Tibial nerve (tissue), 4 donors: Measurements from ENCODE around the gene TTLL3. TPM values are rescaled to one million over a fixed set of nuclear protein-coding genes. Genes with fewer than 3 reads are reported as not detected.

Experiments used
- DNase-seq, 2 donors: peaks; one replicate each; pipeline ENCODE4 v3.0.0-alpha.2; 2019; ENCODE audit warnings: low spot score in 2 of 2
- H3K27ac ChIP-seq, 4 donors: fragments of 200-600 bp; sonication (generic) in 3 of 4; one replicate each; pipeline ENCODE4 v1.5.1; 2017 to 2019; ENCODE audit warnings: mild to moderate bottlenecking in 1 of 4
- H3K27me3 ChIP-seq, 2 donors: fragments of 200-600 bp; sonication (generic) in 1 of 2; one replicate each; pipeline versions ENCODE4 v1.5.1 to v1.6.0; 2017 to 2019
- H3K36me3 ChIP-seq, 3 donors: fragments of 200-600 bp; sonication (generic); one replicate each; pipeline ENCODE4 v1.5.1; 2018 to 2019
- H3K4me1 ChIP-seq, 4 donors: fragments of 200-600 bp; sonication (generic) in 3 of 4; one replicate each; pipeline ENCODE4 v1.5.1; 2017 to 2019
- H3K4me3 ChIP-seq, 4 donors: fragments of 200-600 bp; sonication (generic) in 3 of 4; one replicate each; pipeline ENCODE4 v1.5.1; 2017 to 2019; ENCODE audit warnings: mild to moderate bottlenecking in 1 of 4, moderate library complexity in 1 of 4
- H3K9me3 ChIP-seq, 4 donors: fragments of 200-600 bp; sonication (generic) in 3 of 4; one replicate each; pipeline ENCODE4 v1.5.1; 2017 to 2019
- EP300 ChIP-seq, 2 donors: sonication (generic); formaldehyde crosslinking; IDR thresholded peaks; one replicate each; pipeline ENCODE4 v1.6.1; 2017; ENCODE audit warnings: antibody characterized with exemption in 2 of 2, mild to moderate bottlenecking in 1 of 2
- POLR2A ChIP-seq, 2 donors: fragments of 450-650 bp; IDR thresholded peaks; one replicate each; pipeline ENCODE4 v1.6.1; 2017; ENCODE audit warnings: antibody characterized with exemption in 2 of 2, mild to moderate bottlenecking in 2 of 2, moderate library complexity in 2 of 2
- WGBS, 2 donors: methylation state at CpG; one replicate each; pipeline ENCODE4 v1.1.5; 2018; 5-methylcytosine and 5-hydroxymethylcytosine counted together
- total RNA-seq, 4 donors: library from RNA; depleted of rRNA; stranded (reverse); fragments of >200 nt; gene quantifications; one replicate each; pipeline ENCODE4 v1.1.0, GENCODE V29; 2016
- TF ChIP-seq, protein P1 (sequence below), 5 experiments: fragments of 200-600 bp in 3 of 5; fragments of 450-650 bp in 2 of 5; sonication (generic) in 3 of 5; IDR thresholded peaks; one replicate each; pipeline ENCODE4 v1.5.1; 2016 to 2019; ENCODE audit warnings: antibody characterized with exemption in 5 of 5, mild to moderate bottlenecking in 3 of 5, moderate library complexity in 2 of 5

The TTLL3 gene
- total RNA-seq, 4 donors from 2014 or later = 58.2 to 173 (median 120) TPM

DNA sequence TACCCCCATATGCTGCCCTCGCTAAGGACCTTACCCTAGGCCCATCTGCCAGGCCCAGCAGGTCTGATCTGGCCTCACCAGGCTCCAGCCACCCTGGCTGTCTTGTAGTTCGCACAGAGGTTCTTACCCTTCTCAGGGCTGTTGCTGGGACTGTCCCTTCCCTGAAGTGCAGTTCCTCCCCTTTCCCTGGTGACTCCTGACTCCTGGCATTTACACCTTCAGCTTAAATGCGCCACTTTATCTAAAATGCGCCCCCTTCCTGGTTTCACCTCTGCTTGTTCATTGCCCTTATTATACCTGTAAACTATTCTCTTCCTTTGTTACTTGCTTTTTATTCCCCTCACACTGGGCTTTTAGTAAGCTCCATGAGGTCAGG, 835 bp upstream of the TTLL3 start:
- no peaks in the 10 kb centered on the region for H3K9me3 ChIP-seq
- H3K27ac ChIP-seq = peak overlapping the region; percentile 90 to 99 (median 95)
- WGBS, 2 donors = 82 to 88% methylated on average over 4 of the region's 4 CpGs
- peak overlapping the region; percentile 42 to 81 (median 71) for H3K4me3 ChIP-seq
- peaks cover 0 to 22% (median 15%) of the 10 kb centered on the region in 4 donors for H3K4me1 ChIP-seq
- DNase-seq = no peak
- H3K27me3 ChIP-seq = no peaks in the 10 kb centered on the region
- peaks cover 2 to 47% (median 21%) of the 10 kb centered on the region in 3 donors for H3K36me3 ChIP-seq
- TF ChIP-seq, protein P1, sequence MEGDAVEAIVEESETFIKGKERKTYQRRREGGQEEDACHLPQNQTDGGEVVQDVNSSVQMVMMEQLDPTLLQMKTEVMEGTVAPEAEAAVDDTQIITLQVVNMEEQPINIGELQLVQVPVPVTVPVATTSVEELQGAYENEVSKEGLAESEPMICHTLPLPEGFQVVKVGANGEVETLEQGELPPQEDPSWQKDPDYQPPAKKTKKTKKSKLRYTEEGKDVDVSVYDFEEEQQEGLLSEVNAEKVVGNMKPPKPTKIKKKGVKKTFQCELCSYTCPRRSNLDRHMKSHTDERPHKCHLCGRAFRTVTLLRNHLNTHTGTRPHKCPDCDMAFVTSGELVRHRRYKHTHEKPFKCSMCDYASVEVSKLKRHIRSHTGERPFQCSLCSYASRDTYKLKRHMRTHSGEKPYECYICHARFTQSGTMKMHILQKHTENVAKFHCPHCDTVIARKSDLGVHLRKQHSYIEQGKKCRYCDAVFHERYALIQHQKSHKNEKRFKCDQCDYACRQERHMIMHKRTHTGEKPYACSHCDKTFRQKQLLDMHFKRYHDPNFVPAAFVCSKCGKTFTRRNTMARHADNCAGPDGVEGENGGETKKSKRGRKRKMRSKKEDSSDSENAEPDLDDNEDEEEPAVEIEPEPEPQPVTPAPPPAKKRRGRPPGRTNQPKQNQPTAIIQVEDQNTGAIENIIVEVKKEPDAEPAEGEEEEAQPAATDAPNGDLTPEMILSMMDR (IDR thresholded peaks at IDR 0.05) = no peak
- TF ChIP-seq POLR2A (IDR thresholded peaks at IDR 0.05) (no peak), EP300 (IDR thresholded peaks at IDR 0.05) (no peak)

DNA sequence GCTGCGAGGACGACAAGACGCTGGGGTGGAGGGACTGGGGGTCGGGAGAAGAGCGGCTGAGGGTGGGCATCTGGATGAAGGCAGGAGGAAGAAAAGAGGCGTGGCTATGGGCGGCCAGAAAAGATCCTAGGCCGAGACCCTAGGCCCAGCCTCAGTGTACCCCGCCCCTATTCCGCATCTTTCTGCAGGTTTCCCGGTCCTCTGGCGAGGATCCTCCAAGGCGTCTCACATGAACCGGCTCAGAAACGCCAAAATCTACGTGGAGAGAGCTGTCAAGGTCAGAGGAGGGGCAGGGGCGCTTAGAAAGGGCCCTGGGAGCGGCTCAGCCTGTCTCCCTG, 340 bp downstream of the TTLL3 start:
- Histone ChIP-seq H3K27me3 (no peaks in the 10 kb centered on the region), H3K27ac (peak overlapping the region; percentile 90 to 99 (median 95)), H3K4me3 (peak overlapping the region; percentile 42 to 81 (median 71)), H3K4me1 (peaks cover 0 to 22% (median 15%) of the 10 kb centered on the region in 4 donors), H3K36me3 (peaks cover 0 to 41% (median 13%) of the 10 kb centered on the region in 3 donors), H3K9me3 (no peaks in the 10 kb centered on the region)
- peak in 1 of 2 donors; percentile 8 for DNase-seq
- WGBS, 2 donors = 3 to 4% methylated on average over 18 of the region's 18 CpGs
- TF ChIP-seq, protein P1 (IDR thresholded peaks at IDR 0.05) = no peak
- TF ChIP-seq POLR2A (IDR thresholded peaks at IDR 0.05) (no peak), EP300 (IDR thresholded peaks at IDR 0.05) (no peak)

DNA sequence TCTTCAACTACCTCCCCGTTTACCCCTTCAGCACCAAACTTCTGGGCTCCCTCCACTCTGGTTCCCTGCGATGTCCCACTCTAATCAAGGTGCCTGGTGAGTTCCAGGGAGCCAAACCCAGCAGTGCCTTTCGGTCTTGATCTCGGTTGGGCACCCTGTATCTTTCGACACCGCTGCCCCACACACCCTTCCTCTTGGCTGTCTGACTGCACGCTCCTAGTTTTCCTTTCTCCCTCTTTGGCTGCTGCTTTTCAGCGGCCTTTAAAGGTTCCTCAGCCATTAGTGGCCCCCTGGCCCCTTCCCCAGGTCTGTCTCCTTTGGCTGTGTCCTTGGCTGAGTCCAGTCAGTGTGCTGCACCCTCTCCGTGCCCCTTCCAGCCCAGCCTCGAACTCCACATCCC, 784 bp downstream of the TTLL3 start:
- peaks cover 0 to 22% (median 15%) of the 10 kb centered on the region in 4 donors for H3K4me1 ChIP-seq
- TF ChIP-seq POLR2A (IDR thresholded peaks at IDR 0.05) (no peak), EP300 (IDR thresholded peaks at IDR 0.05) (no peak)
- TF ChIP-seq, protein P1 (IDR thresholded peaks at IDR 0.05) = no peak
- H3K36me3 ChIP-seq = peaks cover 0 to 41% (median 8%) of the 10 kb centered on the region in 3 donors
- H3K9me3 ChIP-seq = no peaks in the 10 kb centered on the region
- no peak for DNase-seq
- H3K27ac ChIP-seq = peak overlapping the region; percentile 90 to 99 (median 95)
- H3K4me3 ChIP-seq = peak overlapping the region; percentile 42 to 81 (median 71)
- 46 to 54% methylated on average over 10 of the region's 10 CpGs for WGBS, 2 donors
- H3K27me3 ChIP-seq = no peaks in the 10 kb centered on the region

DNA sequence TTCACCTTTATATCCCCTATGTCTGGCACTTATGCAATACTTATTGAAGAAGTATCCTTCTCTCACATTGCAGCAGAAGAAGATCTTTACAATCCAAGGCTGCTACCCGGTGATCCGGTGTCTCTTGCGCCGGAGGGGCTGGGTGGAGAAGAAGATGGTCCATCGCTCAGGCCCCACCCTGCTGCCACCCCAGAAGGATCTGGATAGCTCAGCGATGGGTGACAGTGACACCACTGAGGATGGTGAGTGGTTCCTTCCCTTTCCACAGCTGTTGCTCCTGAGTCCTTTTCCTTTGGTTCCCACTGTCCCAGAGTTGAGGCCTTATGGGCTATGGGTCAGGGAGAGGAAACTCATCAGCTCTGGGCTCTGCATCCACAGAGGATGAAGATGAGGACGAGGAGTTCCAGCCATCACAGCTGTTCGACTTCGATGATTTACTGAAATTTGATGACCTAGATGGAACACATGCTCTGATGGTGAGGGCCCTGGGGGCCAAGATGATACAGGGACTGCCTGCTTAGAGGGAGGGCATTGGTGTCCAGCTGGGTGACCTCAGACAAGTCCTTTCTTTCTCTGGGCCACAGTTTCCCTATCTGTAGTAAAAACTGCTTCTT, 2.9 kb downstream of the TTLL3 start:
- no peak for DNase-seq
- 95 to 97% methylated on average over 9 of the region's 9 CpGs for WGBS, 2 donors
- Histone ChIP-seq H3K4me1 (peaks cover 0 to 22% (median 15%) of the 10 kb centered on the region in 4 donors), H3K27ac (no peak overlapping the region), H3K9me3 (no peaks in the 10 kb centered on the region), H3K4me3 (no peak overlapping the region), H3K27me3 (no peaks in the 10 kb centered on the region), H3K36me3 (peaks cover 0 to 35% (median 5%) of the 10 kb centered on the region in 3 donors)
- TF ChIP-seq POLR2A (IDR thresholded peaks at IDR 0.05) = no peak
- no peak for TF ChIP-seq EP300 (IDR thresholded peaks at IDR 0.05)

DNA sequence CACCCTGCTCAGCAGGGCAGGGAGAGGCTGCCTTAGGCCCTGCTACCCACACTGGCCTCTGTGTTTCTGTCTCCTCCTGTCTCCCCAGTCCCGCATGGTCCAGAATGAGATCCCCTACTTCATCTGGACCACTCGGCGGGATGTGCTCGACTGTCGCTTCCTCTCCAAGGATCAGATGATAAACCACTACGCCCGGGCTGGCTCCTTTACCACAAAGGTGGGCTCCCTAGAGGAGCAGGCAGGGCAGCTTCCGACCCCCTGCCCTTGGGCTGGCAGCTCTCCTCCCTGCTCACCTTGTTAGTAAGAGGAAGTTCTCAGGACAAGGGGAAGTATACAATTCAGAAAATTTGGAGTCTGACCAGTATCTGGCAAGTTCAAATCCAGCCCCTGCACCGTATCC, 5.9 kb downstream of the TTLL3 start:
- Histone ChIP-seq H3K27ac (no peak overlapping the region), H3K4me1 (peaks cover 0 to 8% (median 4%) of the 10 kb centered on the region in 4 donors), H3K27me3 (no peaks in the 10 kb centered on the region), H3K9me3 (no peaks in the 10 kb centered on the region), H3K36me3 (peaks cover 0 to 64% (median 5%) of the 10 kb centered on the region in 3 donors), H3K4me3 (no peak overlapping the region)
- 90 to 92% methylated on average over 9 of the region's 9 CpGs for WGBS, 2 donors
- DNase-seq = no peak
- TF ChIP-seq POLR2A (IDR thresholded peaks at IDR 0.05) (no peak), EP300 (IDR thresholded peaks at IDR 0.05) (no peak)
- TF ChIP-seq, protein P1 (IDR thresholded peaks at IDR 0.05) = no peak
